GM18511 (cell line): ENCODE measurements around the gene MRPS18C.
"Not testable (repeated sequence)": the region's sequence is repeated elsewhere in the genome, so short reads cannot be mapped to it uniquely, and the experiment has no call there.

Experiments
- ATAC-seq: cut with Tn5 transposase; IDR thresholded peaks from one replicate; pipeline ENCODE4 v1.9.1; 2021; ENCODE audit warnings: mild to moderate bottlenecking, moderate library complexity; ENCODE audit not compliant: unreplicated experiment

MRPS18C gene

GRCh38 chr4:83496085-83496917 lies 40.4 kb downstream of the MRPS18C start:
- ATAC-seq: not testable (repeated sequence)

DNA sequence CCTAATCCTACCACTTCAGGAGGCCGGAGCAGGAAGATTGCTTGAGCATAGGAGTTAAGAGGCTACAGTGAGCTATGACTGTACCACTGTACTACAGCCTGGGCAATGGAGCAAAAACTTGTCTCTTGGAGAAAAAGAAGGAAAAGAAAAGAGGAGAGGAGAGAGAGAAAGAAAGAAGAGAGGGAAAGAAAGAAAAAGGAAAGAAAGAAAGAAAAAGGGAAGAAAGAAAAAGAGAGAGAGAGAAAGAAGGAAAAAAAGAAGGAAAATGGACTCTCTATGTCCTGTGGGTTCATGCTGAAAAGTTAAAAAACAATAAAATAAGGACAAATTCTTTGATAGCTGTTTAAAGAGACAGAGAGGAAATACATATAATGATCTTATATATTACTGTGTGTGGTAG lies 42.3 kb downstream of the MRPS18C start:
- no peak for ATAC-seq

DNA sequence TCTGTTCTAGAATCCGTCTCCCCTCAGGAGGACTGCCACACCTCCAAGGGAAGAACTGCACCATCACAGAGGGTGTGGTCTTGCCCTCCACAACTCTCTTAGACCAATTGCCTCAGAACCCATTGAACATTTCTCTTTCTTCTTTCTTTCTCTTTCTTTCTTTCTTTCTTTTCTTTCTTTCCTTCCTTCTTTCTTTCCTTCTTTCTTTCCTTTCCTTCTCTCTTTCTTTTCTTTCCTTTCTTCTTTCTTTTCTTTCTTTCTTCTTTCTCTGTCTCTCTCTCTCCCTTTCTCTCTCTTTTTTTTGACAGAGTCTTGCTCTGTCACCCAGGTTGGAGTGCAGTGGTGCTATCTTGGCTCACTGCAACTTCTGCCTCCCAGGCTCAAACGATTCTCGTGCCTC lies 45.8 kb downstream of the MRPS18C start:
- ATAC-seq: not testable (repeated sequence)

DNA sequence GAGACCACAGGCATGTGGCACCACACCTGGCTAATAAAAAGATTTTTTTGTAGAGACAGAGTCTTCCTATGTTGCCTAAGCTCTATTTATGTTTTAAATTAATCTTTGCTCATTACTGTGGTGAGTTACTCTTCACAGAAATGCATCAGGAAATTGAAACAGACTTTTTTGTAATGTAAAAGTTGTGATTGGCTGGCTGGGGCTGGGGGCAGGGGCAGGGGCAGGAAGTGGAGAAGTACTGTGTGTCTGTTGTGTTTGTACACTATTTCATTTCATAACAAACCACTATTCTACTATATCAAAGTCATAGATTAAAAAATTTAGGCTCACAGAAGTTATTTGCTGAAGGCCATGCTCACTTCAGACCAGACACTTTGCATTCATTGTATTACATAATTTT lies 48.1 kb downstream of the MRPS18C start:
- no peak for ATAC-seq

GRCh38 chr4:83504503-83504902 lies 48.6 kb downstream of the MRPS18C start:
- no peak for ATAC-seq

DNA sequence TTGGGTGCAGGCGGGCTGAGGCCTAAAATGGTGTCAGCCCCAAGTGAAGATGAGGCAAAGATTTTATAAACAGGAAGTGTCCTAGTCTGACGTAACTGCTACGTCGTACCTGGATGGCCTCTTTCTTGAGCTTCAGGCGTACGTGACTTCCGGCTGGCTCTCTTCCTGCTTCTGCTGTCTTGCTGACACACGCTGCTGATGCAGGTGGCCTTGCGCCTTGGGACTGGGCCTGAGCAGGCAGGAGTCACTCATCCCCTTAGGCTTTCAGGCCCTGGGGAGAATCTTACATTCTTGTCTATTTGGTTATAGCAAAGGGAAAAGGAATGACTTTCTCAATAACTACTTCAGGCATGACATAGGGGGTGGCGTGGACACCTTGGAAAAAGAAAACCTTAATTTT lies 49.1 kb downstream of the MRPS18C start:
- no peak for ATAC-seq

DNA sequence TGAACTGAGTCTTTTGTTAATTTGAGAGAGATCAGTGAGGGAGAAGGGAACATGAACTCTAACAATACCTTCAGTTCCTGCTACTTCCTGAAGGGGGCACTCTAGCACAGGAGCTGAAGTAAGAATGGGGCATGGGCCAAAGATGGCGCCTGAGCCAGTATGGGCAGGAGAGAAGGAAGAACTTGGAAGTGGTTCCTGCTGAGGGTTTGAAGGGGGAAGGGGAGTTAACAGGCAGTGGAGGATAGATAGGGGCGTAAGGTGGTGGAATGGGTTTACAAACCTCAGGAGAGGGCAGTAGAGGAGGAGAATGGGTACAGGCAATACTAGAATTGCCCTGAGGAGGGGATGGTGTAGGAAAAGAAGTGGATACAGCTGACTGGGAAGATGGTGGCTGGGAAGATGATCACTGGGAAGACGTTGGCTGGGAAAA lies 53.3 kb downstream of the MRPS18C start:
- peak; percentile 70 for ATAC-seq

DNA sequence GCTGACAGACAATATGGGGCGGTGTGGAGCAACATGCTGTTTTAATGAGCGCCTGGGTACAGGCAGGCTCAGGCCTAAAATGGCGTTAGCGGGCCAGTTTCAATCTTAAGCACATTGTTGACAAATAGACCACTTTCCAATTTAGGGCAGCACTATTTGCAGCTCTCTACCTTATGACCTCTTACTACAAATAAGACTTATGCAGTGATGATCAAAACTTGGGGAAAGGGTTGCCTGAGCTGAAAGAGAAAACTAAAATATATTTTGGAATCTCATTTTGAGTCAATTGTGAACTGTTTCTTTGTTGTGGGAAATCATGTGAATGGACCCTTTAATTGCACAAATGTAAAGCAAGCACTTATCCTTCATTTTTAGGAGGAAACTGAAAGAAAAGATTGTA lies 54.6 kb downstream of the MRPS18C start:
- ATAC-seq: no peak
